Measurements from ENCODE around the gene TIMM22. TPM values are rescaled to one million over a fixed set of nuclear protein-coding genes. Genes with fewer than 3 reads are reported as not detected.

TIMM22 gene
- total RNA-seq, 1 experiment from 2014 or later = 11.6 TPM

GRCh38 chr17:1004769-1005295 is 7.9 kb downstream of the TIMM22 start:
- no peak overlapping the region for H3K4me3 ChIP-seq
- intact Hi-C loops (cut with micrococcal nuclease; ENCODE audit: unreplicated experiment) = no loop called here
- H3K9me2 ChIP-seq (ENCODE audit: insufficient read depth) = no peaks in the 10 kb centered on the region
- no peaks in the 10 kb centered on the region for H3K4me1 ChIP-seq (replicated peaks; ENCODE audit: insufficient read depth)
- no TSS peak for BruUV-seq (replicated peaks)
- H3K36me3 ChIP-seq (ENCODE audit: low read depth) = 0 out of 2 replicates have a peak, but pooled peaks cover 19% of the 10 kb centered on the region
- no peaks in the 10 kb centered on the region; the same call in 1 of the 2 replicates for H3K79me2 ChIP-seq (ENCODE audit: low read depth)
- TF ChIP-seq EZH2 (IDR thresholded peaks at IDR 0.05; ENCODE audit: low read depth) (no peak), CTCF (conservative IDR thresholded peaks at IDR 0.05) (no peak)
- no peak overlapping the region for H3K27ac ChIP-seq
- H3K27me3 ChIP-seq (ENCODE audit: insufficient read depth, low read depth) = no peaks in the 10 kb centered on the region
- H3F3A ChIP-seq (ENCODE audit: insufficient read depth, low read depth) = peaks cover 25% of the 10 kb centered on the region
- POLR2A ChIA-PET (ENCODE audit: unreplicated experiment) = no interaction called here
- peaks cover 32% of the 10 kb centered on the region for H4K20me1 ChIP-seq (ENCODE audit: insufficient read depth)
- CTCF ChIA-PET = no interaction called here
- no peak for DNase-seq
- no peak overlapping the region for H3K4me2 ChIP-seq
- H2AFZ ChIP-seq = no peak overlapping the region
- no peaks in the 10 kb centered on the region for H3K9me3 ChIP-seq (ENCODE audit: insufficient read depth, low read depth)

DNA sequence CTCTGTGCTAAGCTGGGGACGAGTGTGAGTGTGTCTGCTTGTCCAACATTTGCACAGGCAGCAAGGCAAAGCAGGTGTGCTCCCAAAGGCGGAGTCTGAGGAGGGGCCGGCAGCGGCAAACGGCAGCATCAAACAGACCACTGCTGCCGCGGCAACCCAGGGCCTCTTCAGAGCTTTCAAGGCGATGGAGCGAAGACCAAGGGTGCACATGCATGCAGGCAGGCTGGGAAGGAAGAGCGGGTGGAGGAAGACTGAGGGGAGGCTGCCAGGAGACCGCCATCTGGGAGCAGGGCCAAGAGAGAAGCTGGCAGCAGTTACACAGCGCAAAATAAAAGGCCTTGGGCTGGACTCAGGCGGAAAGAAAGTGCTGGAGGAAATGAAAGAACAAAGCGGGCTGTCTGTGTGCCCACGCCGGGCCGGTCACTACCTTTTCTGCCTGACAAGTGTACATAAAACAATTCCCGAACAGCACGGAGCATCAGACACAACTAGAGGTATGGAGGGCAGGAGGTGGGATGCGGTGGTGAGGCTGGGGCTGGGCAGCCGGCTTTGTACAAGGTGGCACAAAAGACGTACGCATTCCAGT is 8.5 kb downstream of the TIMM22 start:
- Histone ChIP-seq H3K4me1 (replicated peaks; ENCODE audit: insufficient read depth) (no peaks in the 10 kb centered on the region), H2AFZ (no peak overlapping the region), H4K20me1 (ENCODE audit: insufficient read depth) (peaks cover 32% of the 10 kb centered on the region), H3F3A (ENCODE audit: insufficient read depth, low read depth) (peaks cover 25% of the 10 kb centered on the region), H3K27ac (no peak overlapping the region), H3K9me3 (ENCODE audit: insufficient read depth, low read depth) (no peaks in the 10 kb centered on the region), H3K36me3 (ENCODE audit: low read depth) (0 out of 2 replicates have a peak, but pooled peaks cover 16% of the 10 kb centered on the region), H3K4me3 (no peak overlapping the region), H3K79me2 (ENCODE audit: low read depth) (no peaks in the 10 kb centered on the region), H3K4me2 (no peak overlapping the region), H3K9me2 (ENCODE audit: insufficient read depth) (no peaks in the 10 kb centered on the region), H3K27me3 (ENCODE audit: insufficient read depth, low read depth) (no peaks in the 10 kb centered on the region)
- no TSS peak for BruUV-seq (replicated peaks)
- DNase-seq = peak in 1 of 2 experiments; percentile 8
- ChIA-PET CTCF (no interaction called here), POLR2A (ENCODE audit: unreplicated experiment) (no interaction called here)
- intact Hi-C loops (cut with micrococcal nuclease; ENCODE audit: unreplicated experiment) = no loop called here
- TF ChIP-seq EZH2 (IDR thresholded peaks at IDR 0.05; ENCODE audit: low read depth) (no peak), CTCF (conservative IDR thresholded peaks at IDR 0.05) (no peak)

DNA sequence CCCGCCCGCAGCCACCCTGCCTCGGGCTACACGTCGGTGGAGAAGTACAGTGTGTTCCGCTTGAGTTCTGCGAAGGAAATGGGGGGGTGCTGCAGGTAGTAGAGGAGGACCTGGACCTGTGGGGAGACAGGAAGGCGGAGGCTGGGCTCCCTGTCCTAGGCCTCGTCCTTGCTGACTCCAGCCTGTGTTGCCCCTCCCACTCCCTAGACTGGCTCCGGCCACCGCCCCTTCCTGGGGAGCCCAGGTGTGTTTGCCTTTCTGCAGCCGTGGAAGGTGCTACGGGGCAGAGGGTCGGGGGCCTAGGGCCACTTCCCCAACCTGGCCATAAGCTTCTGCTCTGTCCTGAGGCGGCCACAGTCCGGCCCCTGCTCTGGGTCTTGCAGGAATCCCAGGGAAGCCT is 9.1 kb downstream of the TIMM22 start:
- BruUV-seq (replicated peaks) = no TSS peak
- Histone ChIP-seq H4K20me1 (ENCODE audit: insufficient read depth) (peaks cover 33% of the 10 kb centered on the region), H3K36me3 (ENCODE audit: low read depth) (0 out of 2 replicates have a peak, but pooled peaks cover 10% of the 10 kb centered on the region), H2AFZ (no peak overlapping the region), H3K27me3 (ENCODE audit: insufficient read depth, low read depth) (no peaks in the 10 kb centered on the region), H3K4me3 (no peak overlapping the region), H3F3A (ENCODE audit: insufficient read depth, low read depth) (peaks cover 24% of the 10 kb centered on the region), H3K4me2 (no peak overlapping the region), H3K79me2 (ENCODE audit: low read depth) (no peaks in the 10 kb centered on the region), H3K9me2 (ENCODE audit: insufficient read depth) (no peaks in the 10 kb centered on the region), H3K27ac (no peak overlapping the region), H3K4me1 (replicated peaks; ENCODE audit: insufficient read depth) (no peaks in the 10 kb centered on the region), H3K9me3 (ENCODE audit: insufficient read depth, low read depth) (no peaks in the 10 kb centered on the region)
- CTCF ChIA-PET = no interaction called here
- POLR2A ChIA-PET (ENCODE audit: unreplicated experiment) = no interaction called here
- intact Hi-C loops (cut with micrococcal nuclease; ENCODE audit: unreplicated experiment) = no loop called here
- DNase-seq = no peak
- TF ChIP-seq EZH2 (IDR thresholded peaks at IDR 0.05; ENCODE audit: low read depth) = no peak

Measured in PC-9 (cell line).